Ascending aorta (tissue), 2 donors: ENCODE results near the gene VRK1. TPM values are rescaled to one million over a fixed set of nuclear protein-coding genes. Genes with fewer than 3 reads are reported as not detected.

Experiments
- DNase-seq, 2 donors: peaks; one replicate each; pipeline ENCODE4 v3.0.0-alpha.2; 2019; ENCODE audit warnings: low spot score in 2 of 2
- H3K27ac ChIP-seq, 2 donors: fragments of 200-600 bp; sonication (generic); one replicate each; pipeline ENCODE4 v1.5.1; 2016 to 2017; ENCODE audit warnings: mild to moderate bottlenecking in 1 of 2
- H3K27me3 ChIP-seq: fragments of 200-600 bp; sonication (generic); one replicate; pipeline ENCODE4 v1.5.1; 2017
- H3K36me3 ChIP-seq, 2 donors: fragments of 200-600 bp; sonication (generic); one replicate each; pipeline ENCODE4 v1.5.1; 2016
- H3K4me1 ChIP-seq, 2 donors: fragments of 200-600 bp; sonication (generic); one replicate each; pipeline ENCODE4 v1.5.1; 2016 to 2017; ENCODE audit warnings: mild to moderate bottlenecking in 1 of 2
- H3K4me3 ChIP-seq, 2 donors: fragments of 200-600 bp; sonication (generic); one replicate each; pipeline ENCODE4 v1.5.1; 2016 to 2017; ENCODE audit warnings: mild to moderate bottlenecking in 1 of 2
- H3K9me3 ChIP-seq, 2 donors: fragments of 200-600 bp; sonication (generic); one replicate each; pipeline ENCODE4 v1.5.1; 2016
- intact Hi-C: fragments of 100-400 bp; cut with DNase I; formaldehyde crosslinking; loops from one replicate; pipeline ENCODE4 v1.15.1; 2023
- total RNA-seq: library from RNA; depleted of rRNA; stranded (reverse); fragments of >200 nt; gene quantifications from one replicate; pipeline ENCODE4 v1.1.0, GENCODE V29; 2016
- TF ChIP-seq, protein P1 (sequence below), 3 experiments: fragments of 200-600 bp in 2 of 3; fragments of 450-650 bp in 1 of 3; sonication (generic) in 2 of 3; IDR thresholded peaks; one replicate each; pipeline ENCODE4 v1.5.1; 2016 to 2019; ENCODE audit warnings: antibody characterized with exemption in 3 of 3, mild to moderate bottlenecking in 1 of 3, moderate library complexity in 1 of 3

The VRK1 gene
- total RNA-seq, 1 donor from 2014 or later: 2.4 TPM

GRCh38 chr14:96797582-96798349, 584 bp downstream of the VRK1 start:
- Histone ChIP-seq H3K9me3 (no peaks in the 10 kb centered on the region), H3K27me3 (no peaks in the 10 kb centered on the region), H3K27ac (no peak overlapping the region), H3K4me3 (peak overlapping the region; percentile 66 to 80), H3K4me1 (peaks cover 5 to 9% of the 10 kb centered on the region in 2 donors), H3K36me3 (no peaks in the 10 kb centered on the region)
- TF ChIP-seq, protein P1, sequence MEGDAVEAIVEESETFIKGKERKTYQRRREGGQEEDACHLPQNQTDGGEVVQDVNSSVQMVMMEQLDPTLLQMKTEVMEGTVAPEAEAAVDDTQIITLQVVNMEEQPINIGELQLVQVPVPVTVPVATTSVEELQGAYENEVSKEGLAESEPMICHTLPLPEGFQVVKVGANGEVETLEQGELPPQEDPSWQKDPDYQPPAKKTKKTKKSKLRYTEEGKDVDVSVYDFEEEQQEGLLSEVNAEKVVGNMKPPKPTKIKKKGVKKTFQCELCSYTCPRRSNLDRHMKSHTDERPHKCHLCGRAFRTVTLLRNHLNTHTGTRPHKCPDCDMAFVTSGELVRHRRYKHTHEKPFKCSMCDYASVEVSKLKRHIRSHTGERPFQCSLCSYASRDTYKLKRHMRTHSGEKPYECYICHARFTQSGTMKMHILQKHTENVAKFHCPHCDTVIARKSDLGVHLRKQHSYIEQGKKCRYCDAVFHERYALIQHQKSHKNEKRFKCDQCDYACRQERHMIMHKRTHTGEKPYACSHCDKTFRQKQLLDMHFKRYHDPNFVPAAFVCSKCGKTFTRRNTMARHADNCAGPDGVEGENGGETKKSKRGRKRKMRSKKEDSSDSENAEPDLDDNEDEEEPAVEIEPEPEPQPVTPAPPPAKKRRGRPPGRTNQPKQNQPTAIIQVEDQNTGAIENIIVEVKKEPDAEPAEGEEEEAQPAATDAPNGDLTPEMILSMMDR (IDR thresholded peaks at IDR 0.05): no peak
- intact Hi-C loops: loop anchor here (5.0 to 10.0 kb wide), 3 partner anchors 295 to 1265 kb away; partner anchors contain the start of genes ATG2B, GSKIP and PAPOLA
- DNase-seq: no peak

- Histone ChIP-seq H3K27me3 (no peaks in the 10 kb centered on the region), H3K4me1 (peaks cover 5 to 9% of the 10 kb centered on the region in 2 donors), H3K9me3 (no peaks in the 10 kb centered on the region), H3K36me3 (no peaks in the 10 kb centered on the region), H3K4me3 (no peak overlapping the region), H3K27ac (no peak overlapping the region)
- DNase-seq: no peak
- intact Hi-C loops: loop anchor here (5.0 to 10.0 kb wide), 3 partner anchors 297 to 1267 kb away; partner anchors contain the start of genes ATG2B, GSKIP and PAPOLA
- TF ChIP-seq, protein P1 (IDR thresholded peaks at IDR 0.05): no peak
Measured at GRCh38 chr14:96798956-96799355, 1.8 kb downstream of the VRK1 start.

DNA sequence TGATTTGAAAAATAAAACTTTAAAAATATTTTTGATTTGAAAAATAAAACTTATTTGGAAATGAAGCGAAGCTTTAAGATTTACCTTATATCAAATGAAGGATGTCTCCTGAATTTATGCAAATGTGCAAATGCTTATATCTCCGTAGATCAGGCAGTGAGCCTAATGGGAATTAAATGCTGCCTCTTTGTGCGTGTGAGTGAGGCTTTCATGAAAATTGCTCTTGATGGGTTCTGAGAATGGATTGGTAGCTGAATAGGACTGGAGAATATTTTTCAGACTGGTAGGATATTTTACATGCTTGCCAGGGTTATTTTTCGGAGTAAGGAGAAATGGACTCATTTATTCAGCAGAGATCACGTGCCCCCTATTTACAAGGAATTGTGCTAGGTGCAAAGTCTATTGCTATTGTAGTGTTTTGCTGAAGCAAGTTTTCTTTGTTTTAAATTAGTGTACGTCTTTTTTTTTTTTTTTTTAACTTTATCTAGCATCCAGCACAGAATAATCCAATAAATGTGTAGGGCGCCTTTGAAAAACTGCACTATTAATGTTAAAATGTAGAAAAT, 2.4 kb downstream of the VRK1 start:
- TF ChIP-seq, protein P1 (IDR thresholded peaks at IDR 0.05): no peak
- Histone ChIP-seq H3K36me3 (no peaks in the 10 kb centered on the region), H3K4me3 (no peak overlapping the region), H3K9me3 (no peaks in the 10 kb centered on the region), H3K4me1 (peaks cover 5 to 9% of the 10 kb centered on the region in 2 donors), H3K27me3 (no peaks in the 10 kb centered on the region), H3K27ac (no peak overlapping the region)
- no peak for DNase-seq
- intact Hi-C loops: loop anchor here (5.0 to 10.0 kb wide), 3 partner anchors 297 to 1267 kb away; partner anchors contain the start of genes ATG2B, GSKIP and PAPOLA

- H3K27ac ChIP-seq: no peak overlapping the region
- intact Hi-C loops: no loop called here
- TF ChIP-seq, protein P1 (IDR thresholded peaks at IDR 0.05): no peak
Measured at GRCh38 chr14:96801931-96802330, 4.7 kb downstream of the VRK1 start.

DNA sequence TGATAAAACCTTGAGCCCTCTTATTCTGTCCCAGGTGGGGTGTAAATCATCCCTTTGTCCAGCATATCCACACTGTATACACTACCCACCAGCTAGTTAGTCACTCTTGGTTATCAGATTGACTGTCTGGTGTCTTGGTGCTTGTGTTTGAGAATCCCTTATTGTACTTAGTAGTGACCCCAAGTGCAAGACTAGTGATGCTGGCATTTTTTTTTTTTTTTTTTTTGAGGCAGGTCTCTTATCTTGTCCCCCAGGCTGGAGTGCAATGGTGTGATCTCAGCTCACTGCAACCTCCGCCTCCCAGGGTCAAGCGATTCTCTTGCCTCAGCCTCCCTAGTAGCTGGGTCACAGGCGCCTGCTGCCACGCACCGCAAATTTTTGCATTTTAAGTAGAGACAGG, 5.8 kb downstream of the VRK1 start:
- Histone ChIP-seq H3K36me3 (no peaks in the 10 kb centered on the region), H3K4me1 (peaks cover 2 to 4% of the 10 kb centered on the region in 2 donors), H3K27ac (no peak overlapping the region), H3K9me3 (no peaks in the 10 kb centered on the region), H3K4me3 (no peak overlapping the region), H3K27me3 (no peaks in the 10 kb centered on the region)
- no peak for DNase-seq
- TF ChIP-seq, protein P1 (IDR thresholded peaks at IDR 0.05): no peak
- intact Hi-C loops: no loop called here

More at GRCh38 chr14:96801931-96802330, 4.7 kb downstream of the VRK1 start:
- no peak for DNase-seq
- Histone ChIP-seq H3K27me3 (no peaks in the 10 kb centered on the region), H3K4me1 (peaks cover 5 to 9% of the 10 kb centered on the region in 2 donors), H3K36me3 (no peaks in the 10 kb centered on the region), H3K4me3 (no peak overlapping the region), H3K9me3 (no peaks in the 10 kb centered on the region)
